Testis (tissue), 3 donors: Measurements from ENCODE around the gene TBC1D21. TPM values are rescaled to one million over a fixed set of nuclear protein-coding genes. Genes with fewer than 3 reads are reported as not detected.
A peak's percentile ranks its signal among the peaks of the same experiment; 100 is the strongest.

Experiments
- DNase-seq: peaks from one replicate; pipeline ENCODE4 v3.0.0-alpha.2; 2019
- H3K27ac ChIP-seq, 2 donors: fragments of 200-600 bp; sonication (generic); one replicate each; pipeline ENCODE4 v1.5.1; 2019
- H3K27me3 ChIP-seq: fragments of 200-600 bp; sonication (generic); one replicate; pipeline ENCODE4 v1.5.1; 2019
- H3K36me3 ChIP-seq: fragments of 200-600 bp; sonication (generic); one replicate; pipeline ENCODE4 v1.5.1; 2017; ENCODE audit warnings: low read depth; ENCODE audit errors: missing control alignments
- H3K4me1 ChIP-seq: fragments of 200-600 bp; sonication (generic); one replicate; pipeline ENCODE4 v1.5.1; 2019
- H3K4me3 ChIP-seq, 2 donors: fragments of 200-600 bp; sonication (generic); one replicate each; pipeline ENCODE4 v1.5.1; 2017 to 2019
- H3K9me3 ChIP-seq: fragments of 200-600 bp; sonication (generic); one replicate; pipeline ENCODE4 v1.5.1; 2017
- CTCF ChIP-seq, 3 experiments: fragments of 450-650 bp in 2 of 3; fragments of 200-600 bp in 1 of 3; sonication (generic) in 1 of 3; IDR thresholded peaks; one replicate each; pipeline ENCODE4 v1.5.1; 2016 to 2019; ENCODE audit warnings: antibody characterized with exemption in 3 of 3, mild to moderate bottlenecking in 2 of 3, moderate library complexity in 1 of 3
- POLR2A ChIP-seq: fragments of 450-650 bp; IDR thresholded peaks from one replicate; pipeline ENCODE4 v1.6.1; 2017; ENCODE audit warnings: antibody characterized with exemption, mild to moderate bottlenecking, moderate library complexity
- WGBS, 2 donors: methylation state at CpG; one replicate each; pipeline ENCODE4 v1.1.5; 2018; 5-methylcytosine and 5-hydroxymethylcytosine counted together
- intact Hi-C: fragments of 100-400 bp; cut with DNase I; formaldehyde crosslinking; loops from one replicate; pipeline ENCODE4 v1.15.1; 2023; ENCODE audit warnings: low total_unique reads
- polyA plus RNA-seq: library from polyadenylated mRNA; stranded (reverse); fragments of 350-450 nt; fragmentation: Illumina TruSeq; extraction: RNeasy Lipid Tissue Mini Kit (QIAGEN cat#74804); gene quantifications from one replicate; pipeline ENCODE4 v1.2.3, GENCODE V29; 2014; ENCODE audit warnings: low read depth, low replicate concordance; ENCODE audit not compliant: insufficient read depth
- total RNA-seq, 2 donors: library from RNA; depleted of rRNA; stranded (reverse); fragments of >200 nt; gene quantifications; one replicate each; pipeline ENCODE4 v1.2.3, GENCODE V29; 2016

TBC1D21 gene
- total and polyA plus RNA-seq, 3 donors from 2014 or later: 17.9 to 80.2 (median 47.6) TPM

- DNase-seq: peak; percentile 93
- Histone ChIP-seq H3K27ac (no peak overlapping the region), H3K9me3 (no peaks in the 10 kb centered on the region), H3K27me3 (no peaks in the 10 kb centered on the region), H3K4me3 (no peak overlapping the region), H3K4me1 (no peaks in the 10 kb centered on the region), H3K36me3 (no peaks in the 10 kb centered on the region)
- TF ChIP-seq CTCF (IDR thresholded peaks at IDR 0.05) (peak; percentile 68 to 84 (median 75)), POLR2A (no peak)
- intact Hi-C loops: no loop called here
- 10 to 17% methylated on average over 7 of the region's 7 CpGs for WGBS, 2 donors
Observed at GRCh38 chr15:73908030-73908821, 34.9 kb downstream of the TBC1D21 start.

GRCh38 chr15:73908822-73909122, 35.4 kb downstream of the TBC1D21 start:
- no peak for DNase-seq
- no peaks in the 10 kb centered on the region for H3K9me3 ChIP-seq
- no peaks in the 10 kb centered on the region for H3K4me1 ChIP-seq
- H3K27ac ChIP-seq: no peak overlapping the region
- no peak overlapping the region for H3K4me3 ChIP-seq
- H3K27me3 ChIP-seq: no peaks in the 10 kb centered on the region
- TF ChIP-seq CTCF (IDR thresholded peaks at IDR 0.05) (no peak), POLR2A (no peak)
- intact Hi-C loops: no loop called here
- H3K36me3 ChIP-seq: no peaks in the 10 kb centered on the region
- 83 to 85% methylated on average over 2 of the region's 2 CpGs for whole genome bisulfite sequencing, 2 donors

- no peak for TF ChIP-seq CTCF (IDR thresholded peaks at IDR 0.05)
- no peak for TF ChIP-seq POLR2A
- intact Hi-C loops: no loop called here
- Histone ChIP-seq H3K9me3 (no peaks in the 10 kb centered on the region), H3K27me3 (no peaks in the 10 kb centered on the region), H3K4me1 (no peaks in the 10 kb centered on the region), H3K36me3 (no peaks in the 10 kb centered on the region), H3K27ac (no peak overlapping the region), H3K4me3 (no peak overlapping the region)
- 92 to 100% methylated on average over 2 of the region's 2 CpGs for WGBS, 2 donors
- DNase-seq: no peak
Observed at GRCh38 chr15:73909651-73910050, 36.3 kb downstream of the TBC1D21 start.

DNA sequence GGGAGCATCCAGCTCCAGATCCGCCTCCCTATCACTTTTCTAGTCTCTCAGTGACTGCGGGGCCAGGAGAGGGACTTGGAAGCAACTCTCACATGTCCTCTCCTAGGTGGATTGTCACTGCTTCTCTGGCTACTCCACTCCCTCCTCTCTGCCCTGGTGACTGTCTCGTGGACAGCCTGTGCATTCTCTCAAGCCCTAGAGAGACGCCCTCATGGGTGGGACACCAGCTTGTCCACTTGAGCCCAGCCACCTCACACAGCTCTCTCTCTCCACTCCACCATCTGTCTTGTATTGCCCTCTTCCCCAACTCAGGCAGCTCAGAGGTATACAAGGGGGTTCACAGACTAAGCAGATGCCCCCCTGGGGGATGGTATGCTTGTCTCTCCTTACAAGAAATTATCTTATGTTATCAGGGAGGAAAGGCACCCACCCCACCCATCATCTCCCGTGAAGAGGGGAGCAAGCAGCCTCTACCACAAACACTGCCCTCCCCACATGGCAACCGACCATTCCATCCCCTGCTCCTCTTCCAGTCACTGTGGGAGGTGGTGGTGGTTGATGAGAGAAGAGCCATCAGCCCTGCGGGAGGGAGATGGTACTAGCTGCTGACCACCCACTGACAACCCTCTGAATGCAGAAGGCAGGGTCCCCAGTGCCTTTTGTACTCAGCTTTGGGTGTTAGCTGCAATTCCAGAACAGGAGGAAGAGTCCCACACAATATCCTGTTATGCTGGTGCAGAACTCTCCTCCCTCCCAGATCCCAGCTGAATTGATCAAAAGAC, 37.3 kb downstream of the TBC1D21 start:
- Histone ChIP-seq H3K9me3 (no peaks in the 10 kb centered on the region), H3K4me3 (no peak overlapping the region), H3K27ac (no peak overlapping the region), H3K36me3 (no peaks in the 10 kb centered on the region), H3K27me3 (no peaks in the 10 kb centered on the region), H3K4me1 (no peaks in the 10 kb centered on the region)
- intact Hi-C loops: no loop called here
- no peak for TF ChIP-seq POLR2A
- 67 to 72% methylated on average over 6 to 7 of the region's 7 CpGs for WGBS, 2 donors
- DNase-seq: no peak

- Histone ChIP-seq H3K4me1 (no peaks in the 10 kb centered on the region), H3K9me3 (no peaks in the 10 kb centered on the region), H3K4me3 (no peak overlapping the region), H3K36me3 (no peaks in the 10 kb centered on the region), H3K27me3 (no peaks in the 10 kb centered on the region), H3K27ac (no peak overlapping the region)
- intact Hi-C loops: no loop called here
- WGBS, 2 donors: 77 to 81% methylated on average over 7 of the region's 7 CpGs
- TF ChIP-seq POLR2A: no peak
- TF ChIP-seq CTCF (IDR thresholded peaks at IDR 0.05): no peak
- no peak for DNase-seq
Observed at GRCh38 chr15:73912030-73912596, 38.7 kb downstream of the TBC1D21 start.
